HG02884 (cell line): Measurements from ENCODE around the gene FAM8A1.
A peak's percentile ranks its signal among the peaks of the same experiment; 100 is the strongest.
"Not testable (repeated sequence)": the region's sequence is repeated elsewhere in the genome, so short reads cannot be mapped to it uniquely, and the experiment has no call there.

Experiments
- ATAC-seq: cut with Tn5 transposase; IDR thresholded peaks from one replicate; pipeline ENCODE4 v1.9.1; 2021; ENCODE audit warnings: mild to moderate bottlenecking, moderate library complexity; ENCODE audit not compliant: unreplicated experiment

FAM8A1 gene

DNA sequence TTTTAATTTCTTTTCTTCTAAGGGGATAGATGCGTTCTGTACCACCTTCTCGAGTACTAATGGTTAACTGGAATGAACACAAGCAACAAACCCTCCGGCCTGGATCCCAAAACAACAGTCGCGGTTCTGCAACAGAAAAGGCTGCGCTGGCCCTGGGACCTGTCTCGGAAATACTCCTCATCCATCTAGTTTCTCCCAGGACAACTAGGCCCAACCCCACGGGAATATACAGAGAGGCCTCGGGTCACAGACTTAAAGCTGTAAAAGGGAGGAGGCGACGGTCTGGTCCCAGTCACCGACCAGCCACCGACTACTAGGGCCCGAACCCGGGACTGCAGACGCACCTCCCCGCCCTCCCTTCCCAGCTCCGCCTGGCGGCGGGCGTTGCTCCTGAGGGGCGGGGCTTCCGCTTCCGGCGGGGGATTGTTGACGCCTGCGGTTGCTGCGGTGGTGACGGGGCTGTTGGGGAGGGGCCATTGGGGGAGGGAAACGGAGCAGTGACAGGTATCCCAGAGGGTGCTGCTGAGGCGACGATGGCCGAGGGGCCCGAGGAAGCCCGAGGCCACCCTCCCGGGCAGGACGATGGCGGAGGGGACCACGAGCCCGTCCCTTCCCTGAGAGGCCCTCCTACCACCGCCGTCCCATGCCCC is at the start of gene FAM8A1:
FAM8A1 (plus strand) TSS at position 426 of the 650 bp plus-strand sequence; CDS start at position 534, 108 bp downstream.
- ATAC-seq = peak; percentile 88

DNA sequence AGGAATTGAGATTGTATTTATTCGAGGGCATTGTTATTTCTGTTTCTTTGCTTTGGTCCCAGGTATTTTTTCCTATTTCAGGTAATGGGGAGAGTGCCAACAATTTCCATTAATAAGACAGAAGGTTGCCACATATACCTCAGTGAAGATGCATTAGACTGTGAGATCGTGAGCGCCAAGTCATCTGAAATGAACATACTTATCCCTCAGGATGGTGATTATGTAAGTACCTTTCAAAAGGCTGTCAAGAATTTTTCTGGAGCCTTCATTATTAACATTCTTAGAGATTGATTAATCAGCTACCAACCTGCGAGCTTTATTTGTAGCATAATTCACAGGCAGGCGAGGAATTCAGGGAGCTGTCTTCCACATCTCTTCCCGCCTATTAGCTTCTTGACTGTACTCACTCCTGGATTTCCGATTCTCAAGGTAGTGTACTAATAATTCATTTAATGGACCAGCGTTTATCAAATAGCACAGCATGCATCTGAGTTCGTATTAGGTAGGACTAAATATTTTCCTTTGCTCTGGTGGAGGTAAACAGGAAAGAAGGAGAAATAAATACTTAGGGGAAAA is 48.6 kb upstream of the FAM8A1 start:
- no peak for ATAC-seq

- ATAC-seq = no peak
These were observed 47.2 kb upstream of the FAM8A1 start for GRCh38 chr6:17552861-17553260.

GRCh38 chr6:17556014-17556413 is 44.1 kb upstream of the FAM8A1 start:
- ATAC-seq = no peak

- no peak for ATAC-seq
These were observed 37.5 kb upstream of the FAM8A1 start for GRCh38 chr6:17562636-17563035.

- no peak for ATAC-seq
These were observed 34.7 kb upstream of the FAM8A1 start for GRCh38 chr6:17565399-17565798.

GRCh38 chr6:17574866-17575560 is 25.1 kb upstream of the FAM8A1 start:
- ATAC-seq = no peak

GRCh38 chr6:17577059-17577458 is 23.0 kb upstream of the FAM8A1 start:
- ATAC-seq = no peak

DNA sequence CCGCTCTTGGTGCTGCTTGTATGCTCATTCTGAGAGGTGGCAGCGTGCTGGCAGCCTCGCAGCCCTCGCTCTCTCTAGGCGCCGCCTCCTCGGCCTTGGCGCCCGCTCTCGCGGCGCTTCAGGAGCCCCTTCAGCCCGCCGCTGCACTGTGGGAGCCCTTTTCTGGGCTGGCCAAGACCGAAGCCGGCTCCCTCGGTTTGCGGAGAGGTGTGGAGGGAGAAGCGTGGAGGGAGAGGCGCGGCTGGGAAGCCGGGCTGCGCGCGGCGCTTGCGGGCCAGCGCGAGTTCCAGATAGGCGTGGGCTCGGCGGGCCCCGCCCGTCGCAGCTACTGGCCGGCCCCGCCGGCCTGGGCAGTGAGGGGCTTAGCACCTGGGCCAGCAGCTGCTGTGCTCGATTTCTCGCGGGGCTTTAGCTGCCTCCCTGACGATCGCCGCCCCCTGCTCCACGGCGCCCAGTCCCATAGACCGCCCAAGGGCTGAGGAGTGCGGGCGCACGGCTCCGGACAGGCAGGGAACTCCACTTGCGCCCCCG is 19.5 kb upstream of the FAM8A1 start:
- no peak for ATAC-seq

- not testable (repeated sequence) for ATAC-seq
These were observed 18.8 kb upstream of the FAM8A1 start for GRCh38 chr6:17581282-17581681.

- ATAC-seq = no peak
These were observed 16.3 kb upstream of the FAM8A1 start for GRCh38 chr6:17583811-17584210.

DNA sequence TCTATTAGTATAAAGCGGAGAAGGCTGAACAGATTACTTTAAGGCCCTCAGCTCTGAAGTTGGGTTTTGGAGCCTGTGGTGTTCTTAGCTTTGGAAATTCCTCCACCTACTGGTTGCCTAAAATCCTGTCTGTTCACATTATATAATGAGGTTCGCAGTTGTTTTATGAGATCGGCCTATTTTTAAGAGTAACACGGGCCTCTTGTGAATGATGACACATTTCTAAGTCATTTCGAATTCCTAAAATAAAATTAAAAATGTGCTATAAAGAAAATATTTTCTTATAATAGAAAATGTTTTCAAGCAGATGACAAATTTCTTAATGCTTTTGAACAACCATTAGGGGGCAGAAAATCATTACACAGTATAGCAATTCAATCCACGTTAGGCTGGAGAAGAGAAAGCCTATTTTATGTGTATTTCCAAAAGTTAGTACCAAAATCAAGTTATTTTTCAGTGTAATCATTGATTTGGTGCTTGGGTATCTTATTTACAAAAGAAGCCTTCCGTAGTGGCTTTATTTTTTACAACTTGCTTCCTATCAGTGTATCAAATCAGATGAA is 15.8 kb upstream of the FAM8A1 start:
- ATAC-seq = peak; percentile 53

- no peak for ATAC-seq
These were observed 14.2 kb upstream of the FAM8A1 start for GRCh38 chr6:17585766-17586490.

- ATAC-seq = not testable (repeated sequence)
These were observed 13.5 kb upstream of the FAM8A1 start for GRCh38 chr6:17586623-17587022.

GRCh38 chr6:17588011-17588410 is 12.1 kb upstream of the FAM8A1 start:
- ATAC-seq = no peak

- ATAC-seq = peak; percentile 70
These were observed 10.6 kb upstream of the FAM8A1 start for GRCh38 chr6:17589406-17590096.

- ATAC-seq = no peak
These were observed 8.8 kb upstream of the FAM8A1 start for GRCh38 chr6:17591287-17591686.

GRCh38 chr6:17593246-17593645 is 6.9 kb upstream of the FAM8A1 start:
- no peak for ATAC-seq

DNA sequence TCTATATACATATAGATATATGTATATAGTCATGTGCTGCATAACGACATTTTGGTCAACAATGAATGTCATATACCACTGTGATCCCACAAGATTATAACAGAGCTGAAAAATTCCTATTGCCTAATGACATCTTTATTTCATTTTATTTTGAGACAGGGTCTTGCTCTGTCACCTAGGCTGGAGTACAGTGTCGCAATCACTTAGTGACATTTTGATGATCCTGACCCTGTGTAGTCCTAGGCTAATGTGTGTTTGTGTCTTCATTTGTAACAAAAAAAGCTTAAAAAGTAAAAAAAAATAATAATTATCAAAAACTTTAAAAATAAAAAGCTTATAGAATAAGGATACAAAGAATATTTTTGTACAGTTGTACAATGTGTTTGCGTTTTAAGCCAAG is 4.0 kb upstream of the FAM8A1 start:
- ATAC-seq = no peak
